ENCODE data around the gene KCP.

DNA sequence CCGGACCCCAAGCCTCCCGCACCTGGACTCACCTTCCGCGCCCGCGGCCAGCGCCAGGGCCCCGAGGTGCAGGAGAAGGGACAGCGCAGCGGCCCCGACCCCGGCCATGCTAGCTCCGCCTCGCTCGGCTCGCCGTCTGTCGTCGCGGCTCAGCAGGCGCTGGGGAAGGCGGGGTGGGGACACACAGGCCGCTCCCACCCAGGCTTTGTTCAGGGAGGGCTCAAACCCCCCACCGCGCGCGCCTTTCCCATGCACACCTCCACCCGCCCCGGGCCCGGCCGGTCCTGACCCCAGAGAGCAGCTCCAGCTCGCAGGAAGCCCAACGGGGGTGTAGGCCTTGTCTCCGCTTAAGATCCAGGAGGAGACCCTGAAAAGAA is at the start of gene KCP:
- TF ChIP-seq SP1 (IDR thresholded peaks at IDR 0.05) (no peak), ARNT (IDR thresholded peaks at IDR 0.05) (no peak), ZNF384 (IDR thresholded peaks at IDR 0.05) (no peak), HDGF (IDR thresholded peaks at IDR 0.05; ENCODE audit: borderline replicate concordance) (no peak), BHLHE40 (IDR thresholded peaks at IDR 0.05; ENCODE audit: borderline replicate concordance) (no peak), SUZ12 (IDR thresholded peaks at IDR 0.05) (no peak), NFRKB (IDR thresholded peaks at IDR 0.05) (no peak), FOXM1 (IDR thresholded peaks at IDR 0.05; ENCODE audit: borderline replicate concordance) (no peak)
